Measurements from ENCODE around the gene UGT2B15.

Gene UGT2B15

DNA sequence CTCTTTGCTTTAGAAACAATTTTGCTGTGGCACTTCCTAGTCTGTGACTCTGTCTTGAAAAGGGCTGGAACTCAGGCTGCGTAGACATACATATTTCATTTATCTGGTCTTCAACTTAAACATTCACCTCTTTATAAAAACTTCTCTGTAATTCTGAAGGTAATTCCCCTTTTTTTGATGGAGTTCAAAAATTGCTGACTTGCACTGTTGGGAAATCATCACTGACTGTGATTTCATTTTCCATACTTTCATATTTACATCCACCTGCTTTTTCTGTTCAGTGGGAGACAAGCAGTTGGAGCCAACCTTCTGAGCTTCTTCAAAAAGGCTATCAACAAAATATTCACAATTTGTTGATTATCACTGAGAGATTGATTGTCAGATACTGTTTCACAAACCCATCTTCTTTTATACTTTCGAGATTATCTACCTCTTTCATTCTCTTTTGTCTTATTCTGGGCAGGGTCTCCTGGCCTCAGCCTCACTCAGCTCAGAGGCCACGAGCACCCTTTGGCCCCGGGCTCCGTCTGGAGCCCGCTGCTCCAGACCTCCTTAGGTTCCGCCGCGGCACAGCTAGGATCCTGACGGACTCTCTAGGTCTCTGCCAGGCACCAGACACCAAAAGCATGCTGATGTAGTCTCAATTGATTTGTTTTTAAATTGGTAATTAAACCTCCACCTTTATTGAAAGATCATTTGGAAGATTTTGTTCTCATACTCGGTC lies 54.6 kb downstream of the UGT2B15 start:
- H3K27me3 ChIP-seq = no peaks in the 10 kb centered on the region
- no peak overlapping the region for H3K4me3 ChIP-seq (ENCODE audit: low read depth, low read length)
- no peaks in the 10 kb centered on the region for H3K4me1 ChIP-seq
- TF ChIP-seq, protein P1, sequence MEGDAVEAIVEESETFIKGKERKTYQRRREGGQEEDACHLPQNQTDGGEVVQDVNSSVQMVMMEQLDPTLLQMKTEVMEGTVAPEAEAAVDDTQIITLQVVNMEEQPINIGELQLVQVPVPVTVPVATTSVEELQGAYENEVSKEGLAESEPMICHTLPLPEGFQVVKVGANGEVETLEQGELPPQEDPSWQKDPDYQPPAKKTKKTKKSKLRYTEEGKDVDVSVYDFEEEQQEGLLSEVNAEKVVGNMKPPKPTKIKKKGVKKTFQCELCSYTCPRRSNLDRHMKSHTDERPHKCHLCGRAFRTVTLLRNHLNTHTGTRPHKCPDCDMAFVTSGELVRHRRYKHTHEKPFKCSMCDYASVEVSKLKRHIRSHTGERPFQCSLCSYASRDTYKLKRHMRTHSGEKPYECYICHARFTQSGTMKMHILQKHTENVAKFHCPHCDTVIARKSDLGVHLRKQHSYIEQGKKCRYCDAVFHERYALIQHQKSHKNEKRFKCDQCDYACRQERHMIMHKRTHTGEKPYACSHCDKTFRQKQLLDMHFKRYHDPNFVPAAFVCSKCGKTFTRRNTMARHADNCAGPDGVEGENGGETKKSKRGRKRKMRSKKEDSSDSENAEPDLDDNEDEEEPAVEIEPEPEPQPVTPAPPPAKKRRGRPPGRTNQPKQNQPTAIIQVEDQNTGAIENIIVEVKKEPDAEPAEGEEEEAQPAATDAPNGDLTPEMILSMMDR (IDR thresholded peaks at IDR 0.05; ENCODE audit: low read depth, low read length) = no peak
- H3K9me3 ChIP-seq = no peaks in the 10 kb centered on the region
- DNase-seq = no peak
- H3K36me3 ChIP-seq = no peaks in the 10 kb centered on the region

DNA sequence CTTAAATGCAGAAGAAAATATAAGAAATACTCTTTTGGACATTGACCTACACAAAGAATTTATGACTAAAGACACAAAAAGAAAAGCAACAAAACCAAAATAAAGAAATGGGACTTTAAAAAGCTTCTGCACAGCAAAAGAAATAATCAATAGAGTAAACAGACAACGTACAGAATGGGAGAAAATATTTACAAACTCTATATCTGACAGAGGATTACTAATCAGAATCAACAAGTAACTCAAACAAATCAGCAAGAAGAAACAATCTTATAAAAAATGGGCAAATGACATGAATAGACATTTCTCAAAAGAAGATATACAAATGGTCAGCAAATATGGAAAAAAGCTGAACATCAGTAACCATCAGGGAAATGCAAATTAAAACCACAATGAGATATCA lies 56.7 kb downstream of the UGT2B15 start:
- H3K4me1 ChIP-seq = no peaks in the 10 kb centered on the region
- H3K9me3 ChIP-seq = no peaks in the 10 kb centered on the region
- no peak for DNase-seq
- H3K4me3 ChIP-seq (ENCODE audit: low read depth, low read length) = no peak overlapping the region
- no peaks in the 10 kb centered on the region for H3K27me3 ChIP-seq
- no peaks in the 10 kb centered on the region for H3K36me3 ChIP-seq
- TF ChIP-seq, protein P1 (IDR thresholded peaks at IDR 0.05; ENCODE audit: low read depth, low read length) = no peak

DNA sequence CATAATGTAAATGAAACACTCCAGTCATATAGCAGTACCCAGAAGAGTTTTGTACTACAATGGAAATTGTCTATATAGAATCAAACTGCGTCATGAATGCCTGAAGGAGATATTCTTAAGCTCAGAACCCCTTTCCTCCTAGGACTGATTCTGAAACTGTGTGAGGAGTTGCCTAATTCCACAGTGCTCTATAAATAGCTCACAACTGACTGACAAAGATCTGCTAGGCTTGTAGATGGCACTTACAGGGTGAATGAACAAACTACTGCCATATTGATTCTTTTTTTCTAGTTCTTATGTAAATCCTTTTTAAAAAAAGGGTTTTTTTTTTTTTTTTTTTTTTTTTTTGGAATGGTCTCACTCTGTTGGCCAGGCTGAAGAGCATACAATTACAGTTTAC lies 64.2 kb downstream of the UGT2B15 start:
- no peaks in the 10 kb centered on the region for H3K27me3 ChIP-seq
- H3K4me1 ChIP-seq = no peaks in the 10 kb centered on the region
- DNase-seq = no peak
- H3K4me3 ChIP-seq (ENCODE audit: low read depth, low read length) = no peak overlapping the region
- H3K36me3 ChIP-seq = no peaks in the 10 kb centered on the region
- TF ChIP-seq, protein P1 (IDR thresholded peaks at IDR 0.05; ENCODE audit: low read depth, low read length) = no peak
- no peaks in the 10 kb centered on the region for H3K9me3 ChIP-seq

DNA sequence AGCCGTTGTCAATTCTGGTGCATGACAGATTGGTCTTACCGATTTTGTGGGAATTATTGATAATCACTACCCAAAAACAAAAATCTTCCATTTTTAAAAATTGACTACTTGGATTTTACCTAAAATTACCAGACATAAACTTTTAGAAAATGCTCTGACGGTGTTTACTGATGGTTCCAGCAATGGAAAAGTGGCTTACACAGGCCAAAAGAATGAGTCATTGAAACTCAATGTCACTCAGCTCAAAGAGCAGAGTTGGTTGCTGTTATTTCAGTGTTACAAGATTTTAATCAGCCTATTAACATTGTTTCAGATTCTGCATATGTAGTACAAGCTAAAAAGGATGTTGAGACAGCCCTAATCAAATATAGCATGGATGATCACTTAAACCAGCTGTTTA lies 71.3 kb downstream of the UGT2B15 start:
- Histone ChIP-seq H3K9me3 (no peaks in the 10 kb centered on the region), H3K36me3 (no peaks in the 10 kb centered on the region), H3K4me1 (no peaks in the 10 kb centered on the region), H3K27me3 (no peaks in the 10 kb centered on the region), H3K4me3 (ENCODE audit: low read depth, low read length) (no peak overlapping the region)
- TF ChIP-seq, protein P1 (IDR thresholded peaks at IDR 0.05; ENCODE audit: low read depth, low read length) = no peak
- no peak for DNase-seq

DNA sequence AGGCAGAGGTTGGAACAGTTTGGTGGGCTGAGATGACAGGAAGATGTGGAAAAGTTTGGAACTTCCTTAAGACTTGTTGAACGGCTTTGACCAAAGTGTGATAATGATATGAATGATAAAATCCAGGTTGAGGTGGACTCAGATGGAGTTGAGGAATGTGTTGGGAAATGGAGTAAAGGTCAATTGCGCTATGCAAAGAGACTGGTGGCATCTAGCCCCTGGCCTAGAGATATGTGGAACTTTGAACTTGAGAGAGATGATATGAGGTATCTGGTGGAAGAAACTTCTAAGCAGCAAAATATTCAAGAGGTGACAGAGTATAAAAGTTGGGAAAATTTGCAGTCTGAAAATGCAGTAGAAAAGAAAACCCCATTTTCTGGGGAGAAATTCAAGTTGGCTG lies 73.0 kb downstream of the UGT2B15 start:
- TF ChIP-seq, protein P1 (IDR thresholded peaks at IDR 0.05; ENCODE audit: low read depth, low read length) = no peak
- H3K4me3 ChIP-seq (ENCODE audit: low read depth, low read length) = no peak overlapping the region

More for the DNA sequence above, 73.0 kb downstream of the UGT2B15 start:
- Histone ChIP-seq H3K9me3 (no peaks in the 10 kb centered on the region), H3K4me1 (no peaks in the 10 kb centered on the region), H3K36me3 (no peaks in the 10 kb centered on the region), H3K27me3 (no peaks in the 10 kb centered on the region)
- DNase-seq = no peak
